GM10847 (cell line): ENCODE measurements around the gene MPIG6B.

Experiments used
- POLR2A ChIP-seq: IDR thresholded peaks from 2 replicates; pipeline ENCODE4 v1.6.1; 2011; ENCODE audit not compliant: insufficient read length; ENCODE audit errors: extremely low read depth

The MPIG6B gene, protein sequence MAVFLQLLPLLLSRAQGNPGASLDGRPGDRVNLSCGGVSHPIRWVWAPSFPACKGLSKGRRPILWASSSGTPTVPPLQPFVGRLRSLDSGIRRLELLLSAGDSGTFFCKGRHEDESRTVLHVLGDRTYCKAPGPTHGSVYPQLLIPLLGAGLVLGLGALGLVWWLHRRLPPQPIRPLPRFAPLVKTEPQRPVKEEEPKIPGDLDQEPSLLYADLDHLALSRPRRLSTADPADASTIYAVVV

DNA sequence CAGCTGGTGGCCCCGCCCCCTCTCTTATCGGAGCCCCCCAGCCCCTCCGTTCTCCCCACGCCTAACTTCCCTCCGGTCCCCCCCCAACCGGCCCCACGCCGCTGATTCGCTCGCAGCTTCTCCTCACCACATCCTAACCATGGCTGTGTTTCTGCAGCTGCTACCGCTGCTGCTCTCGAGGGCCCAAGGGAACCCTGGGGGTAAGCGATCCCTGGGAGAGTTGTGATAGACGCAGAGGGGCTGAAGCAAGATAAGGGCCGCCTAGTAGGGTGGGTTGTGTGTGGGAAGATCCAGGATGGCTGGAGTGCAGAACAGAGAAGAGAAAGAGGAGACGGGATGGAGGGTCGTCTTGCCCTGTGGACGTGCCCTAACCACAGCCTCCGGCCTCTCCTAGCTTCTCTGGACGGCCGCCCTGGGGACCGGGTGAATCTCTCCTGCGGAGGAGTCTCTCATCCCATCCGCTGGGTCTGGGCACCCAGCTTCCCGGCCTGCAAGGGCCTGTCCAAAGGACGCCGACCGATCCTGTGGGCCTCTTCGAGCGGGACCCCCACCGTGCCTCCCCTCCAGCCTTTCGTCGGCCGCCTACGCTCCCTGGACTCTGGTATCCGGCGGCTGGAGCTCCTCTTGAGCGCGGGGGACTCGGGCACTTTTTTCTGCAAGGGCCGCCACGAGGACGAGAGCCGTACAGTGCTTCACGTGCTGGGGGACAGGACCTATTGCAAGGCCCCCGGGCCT is at the start of gene MPIG6B:
Gene MPIG6B (plus strand): TSS at position 129 of the 735 bp plus-strand sequence. CDS start 11 bp downstream, at position 140.
- TF ChIP-seq POLR2A: no peak

DNA sequence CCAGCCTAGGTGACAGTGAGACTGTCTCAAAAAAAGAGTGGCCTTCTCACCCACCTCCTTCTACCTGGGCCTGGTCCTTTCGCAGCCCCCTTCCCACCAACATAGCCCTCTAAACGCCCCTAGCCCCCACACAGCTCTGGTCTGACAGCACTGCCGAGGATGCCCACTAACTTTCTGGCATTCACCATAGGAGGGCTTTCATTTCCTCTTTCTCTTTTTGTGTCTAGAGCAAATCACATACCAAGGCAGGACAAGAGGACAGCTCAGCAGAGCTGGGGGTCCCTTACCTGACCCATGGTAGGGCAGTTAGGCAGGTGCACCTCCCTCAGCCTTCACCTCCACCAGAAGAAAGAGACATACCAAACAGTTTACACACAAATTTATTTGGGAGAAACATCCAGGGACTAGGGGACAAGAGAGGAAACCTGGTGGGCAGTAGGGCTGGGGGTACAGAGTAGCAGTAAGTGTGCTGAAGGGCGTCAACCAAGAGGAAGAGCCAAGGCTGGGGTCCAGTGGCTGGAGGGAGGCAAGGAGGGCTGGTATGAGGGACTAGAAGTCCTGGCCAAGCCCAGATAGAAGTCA is 46.8 kb upstream of the MPIG6B start:
- TF ChIP-seq POLR2A: no peak

DNA sequence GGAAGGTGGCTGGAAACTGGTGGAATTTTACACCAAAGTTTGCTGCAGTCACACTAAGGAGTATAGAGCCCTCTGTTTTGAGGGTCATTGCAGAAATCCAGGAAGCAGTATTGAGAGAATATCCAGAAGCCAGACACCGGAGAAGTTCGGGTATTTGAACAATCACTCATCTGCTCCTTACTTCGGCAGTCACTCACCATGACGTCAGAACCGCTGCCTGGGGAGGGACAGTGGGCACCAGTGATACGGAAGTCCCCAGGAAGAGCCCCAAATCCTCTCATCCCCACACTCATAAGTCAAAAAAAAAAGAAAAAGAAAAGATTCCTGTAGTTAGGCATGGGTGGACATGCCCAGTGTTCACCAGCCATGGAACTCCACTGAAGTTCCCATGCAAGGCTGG is 46.3 kb upstream of the MPIG6B start:
- TF ChIP-seq POLR2A: no peak

DNA sequence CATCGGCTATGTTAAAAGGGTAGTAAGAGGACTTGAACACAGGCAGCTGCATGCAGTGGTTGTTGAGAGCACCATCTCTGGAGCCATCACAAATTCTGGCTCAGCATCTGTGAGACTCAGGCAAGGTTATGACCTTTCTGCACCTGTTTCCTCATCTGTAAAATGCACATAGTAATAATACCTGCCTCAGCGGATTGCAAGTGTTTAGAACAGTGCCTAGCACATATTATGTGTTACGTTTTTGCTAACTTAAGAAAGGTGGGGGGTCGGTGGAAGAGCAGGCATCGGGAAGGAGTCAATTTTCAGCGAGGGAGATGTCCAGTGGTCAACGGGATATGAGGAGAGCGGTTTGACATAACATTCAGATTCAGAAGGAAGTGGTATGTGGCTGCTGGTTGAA is 45.2 kb upstream of the MPIG6B start:
- no peak for TF ChIP-seq POLR2A

DNA sequence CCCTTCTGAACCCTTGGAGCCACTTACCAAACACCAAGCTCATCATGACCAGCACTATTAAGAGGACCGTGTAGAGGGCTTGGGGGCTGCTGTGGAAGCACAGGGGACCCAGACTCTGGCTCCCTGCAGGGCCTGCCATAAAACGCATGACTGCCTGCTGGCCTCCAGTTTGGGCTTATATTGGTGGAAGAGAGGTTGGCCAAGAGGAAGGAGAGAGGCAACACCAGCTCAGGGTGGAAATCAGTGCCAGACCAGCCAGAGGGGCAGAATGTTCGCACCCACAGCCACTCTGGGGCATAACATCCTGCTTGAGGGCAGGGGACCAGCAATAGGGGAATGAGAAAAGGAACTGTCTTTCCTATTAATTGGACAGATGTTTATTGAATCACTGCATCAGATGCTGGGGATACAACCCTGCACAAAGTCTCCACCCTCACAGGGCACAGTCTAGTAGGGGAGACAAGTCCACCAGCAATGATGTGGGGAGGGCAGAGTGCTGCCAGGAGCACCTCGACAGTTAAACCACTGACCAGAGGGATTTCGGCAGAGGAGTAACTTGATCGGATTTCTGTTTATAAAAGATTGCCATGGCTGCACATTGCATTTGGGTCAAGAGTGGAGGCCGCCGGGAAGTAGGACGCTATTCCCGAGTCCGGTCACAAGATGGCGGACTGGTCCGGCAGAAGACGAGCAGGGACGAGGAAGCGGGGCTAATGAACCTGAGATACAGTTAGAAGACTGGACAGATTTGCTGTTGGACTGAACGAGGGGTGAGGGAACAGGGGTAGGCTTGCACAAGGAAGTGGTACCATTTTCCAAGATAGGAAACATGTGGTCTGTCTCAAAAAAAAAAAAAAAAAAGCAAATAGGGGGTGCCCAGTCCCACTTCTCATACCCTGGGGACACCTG is 42.7 kb upstream of the MPIG6B start, which contains the start of gene LY6G5C:
Gene LY6G5C (minus strand): TSS at position 842 of the 909 bp plus-strand sequence. CDS start 694 bp downstream, at position 148.
- TF ChIP-seq POLR2A: no peak

DNA sequence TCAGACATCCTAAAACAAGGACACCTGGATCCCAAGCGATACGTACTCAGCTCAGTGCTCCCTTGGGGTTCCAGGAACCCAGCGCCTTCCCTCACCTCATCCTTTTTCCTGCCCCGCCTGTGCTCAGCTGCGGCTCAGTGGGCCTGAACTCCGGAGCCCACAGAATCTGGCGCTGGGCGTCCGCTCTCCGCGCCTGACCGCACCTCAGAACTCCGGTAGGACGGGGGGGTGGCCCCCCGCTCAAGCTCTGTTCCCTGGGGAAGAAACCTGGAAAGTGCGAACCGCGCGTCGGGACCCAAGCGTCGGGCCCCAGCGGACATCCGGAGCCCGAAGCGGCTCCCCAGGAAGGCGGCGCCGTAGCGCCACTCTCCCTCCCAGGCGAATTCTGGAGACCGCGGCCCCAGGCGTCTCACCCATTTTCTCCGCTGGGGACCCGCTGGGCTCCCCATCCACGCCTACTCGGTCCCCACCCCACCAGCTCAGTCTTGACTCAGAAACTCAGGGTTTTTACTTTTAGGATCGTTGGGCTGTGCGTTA is 42.0 kb upstream of the MPIG6B start:
- TF ChIP-seq POLR2A: no peak

DNA sequence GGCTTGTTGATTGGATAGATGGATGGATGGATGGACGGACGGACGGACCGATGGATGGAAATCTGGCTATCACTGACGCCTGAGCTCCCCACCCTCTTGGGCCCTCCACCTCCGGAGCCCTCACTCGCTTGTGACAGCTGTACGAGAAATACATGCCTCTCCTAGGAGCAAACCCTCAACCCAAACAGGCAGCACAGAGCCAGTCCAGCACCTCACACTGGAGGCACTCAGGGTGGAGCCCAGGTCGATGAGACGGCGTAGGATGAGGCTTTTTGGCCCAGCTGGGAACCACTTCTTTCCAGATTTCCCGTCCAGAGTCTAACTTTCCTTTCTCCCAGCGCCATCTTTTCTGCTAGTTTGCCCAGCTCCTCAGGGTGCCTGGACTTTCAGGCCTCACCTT is 39.6 kb upstream of the MPIG6B start:
- TF ChIP-seq POLR2A: no peak

DNA sequence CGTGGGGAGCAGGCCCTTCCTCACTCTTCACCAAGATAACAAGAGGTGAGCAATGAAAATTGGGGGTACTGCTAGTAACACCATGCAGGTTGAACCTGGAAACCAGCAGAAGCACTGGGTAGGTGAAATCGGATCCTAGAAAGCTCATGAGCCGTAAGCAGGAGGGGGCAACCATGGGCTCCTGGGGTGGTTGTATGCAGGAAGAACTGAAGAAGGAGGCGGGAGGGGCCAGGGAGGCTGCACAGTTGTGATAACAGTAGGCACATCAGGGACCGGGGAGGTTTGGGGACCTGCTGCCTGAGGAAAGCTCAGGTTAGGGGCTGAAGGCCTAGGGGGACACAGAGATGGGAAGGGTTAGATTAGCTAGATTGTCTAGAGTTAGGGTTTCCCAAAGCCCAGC is 36.7 kb upstream of the MPIG6B start:
- TF ChIP-seq POLR2A: no peak

DNA sequence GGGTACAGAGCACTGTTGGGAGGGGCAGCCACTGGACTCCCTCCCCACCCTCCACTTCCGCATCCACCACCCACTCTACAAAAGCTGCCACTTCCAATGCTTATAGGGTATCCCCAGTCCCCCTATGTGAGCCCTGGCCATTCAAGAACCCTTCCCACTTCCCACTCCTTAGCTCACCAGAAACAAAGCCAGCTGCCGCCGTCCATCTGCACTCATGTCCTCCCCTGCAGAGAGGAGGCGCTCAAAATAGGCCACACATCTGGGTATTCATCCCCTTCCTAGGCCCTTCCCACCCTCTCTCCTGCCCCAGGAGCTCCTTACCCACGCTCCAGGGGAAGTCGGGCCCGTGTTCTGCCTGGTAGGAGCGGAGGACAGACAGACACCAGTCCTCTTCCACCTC is 35.9 kb upstream of the MPIG6B start:
- no peak for TF ChIP-seq POLR2A

DNA sequence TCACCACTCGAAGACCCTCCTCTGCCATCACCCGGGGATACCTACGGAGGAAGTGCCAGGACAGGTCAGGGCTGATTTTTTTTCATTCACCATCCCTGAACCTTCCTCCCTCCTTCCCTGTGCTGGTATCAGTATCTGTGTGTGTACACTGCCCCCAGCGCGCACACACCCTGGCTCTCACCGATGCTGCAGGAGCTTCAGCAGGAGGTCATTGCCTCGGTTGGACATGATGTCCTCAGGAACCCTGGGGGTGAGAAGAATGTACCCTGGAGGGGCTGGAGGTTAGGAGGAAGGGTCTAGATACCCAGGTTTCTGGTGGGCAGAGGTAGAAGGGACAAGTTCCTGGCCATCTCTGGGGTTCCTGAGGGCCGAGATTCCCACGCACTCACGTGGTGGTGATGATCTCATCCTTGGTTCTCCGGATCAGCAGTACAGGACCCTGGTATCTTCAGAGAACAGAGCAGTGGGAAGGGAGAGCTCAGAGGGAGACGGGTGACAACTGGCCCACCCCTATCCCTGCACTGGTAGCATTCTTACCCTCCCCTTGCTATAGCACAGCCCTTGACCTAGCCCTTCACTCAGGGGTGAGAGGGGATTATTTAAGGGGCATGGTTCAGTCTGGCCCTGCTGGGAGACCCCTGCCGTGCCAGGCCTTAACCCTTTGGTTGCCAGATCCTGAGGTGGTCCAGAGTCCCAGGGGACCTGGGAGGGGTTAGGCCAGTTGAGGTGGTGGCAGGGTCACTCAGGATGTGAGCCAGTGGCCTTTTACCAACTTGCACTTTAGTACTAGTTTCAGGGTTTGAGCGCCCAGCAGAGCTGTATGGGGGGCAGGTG is 35.1 kb upstream of the MPIG6B start:
- TF ChIP-seq POLR2A: no peak

DNA sequence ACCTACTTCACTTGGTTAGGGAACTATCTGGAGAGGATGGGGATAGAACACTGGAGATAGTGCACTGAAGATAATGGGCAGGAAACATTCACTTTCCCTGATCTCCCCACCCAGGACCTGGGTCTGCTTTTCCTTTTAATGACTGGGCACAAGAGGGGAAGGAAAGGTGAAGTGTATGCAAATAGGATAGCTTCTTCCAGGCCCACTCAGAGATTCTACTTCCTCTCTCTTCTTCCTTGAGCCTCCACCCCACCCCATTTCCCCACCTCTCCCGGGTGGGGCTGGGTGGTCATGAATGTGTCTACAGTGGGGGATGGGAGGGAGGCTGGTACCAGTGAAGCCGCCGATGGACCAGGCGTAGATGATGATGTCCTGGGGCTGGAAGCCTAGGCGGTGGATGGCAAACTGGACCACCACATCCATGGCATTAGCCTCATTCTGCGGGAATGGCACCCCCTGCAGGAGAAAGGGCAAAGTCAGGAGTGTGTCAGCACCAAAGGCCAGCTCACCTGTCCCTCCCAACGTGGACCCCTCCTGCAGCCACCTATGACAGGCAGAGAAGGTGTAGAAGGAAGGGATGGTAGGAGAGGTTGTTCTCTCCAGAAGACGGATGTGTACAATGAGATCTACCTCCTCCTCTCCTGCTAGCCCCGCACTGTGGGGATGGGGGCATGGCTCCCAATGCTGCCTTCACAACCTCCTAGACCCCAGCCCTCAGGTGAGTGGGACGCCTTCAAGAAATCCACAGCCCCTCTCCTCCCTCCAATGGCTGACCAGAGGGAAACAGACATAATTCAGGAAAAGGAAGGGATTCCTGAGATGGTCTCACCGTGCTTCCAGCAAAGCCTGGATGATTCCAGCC is 33.7 kb upstream of the MPIG6B start:
- no peak for TF ChIP-seq POLR2A

DNA sequence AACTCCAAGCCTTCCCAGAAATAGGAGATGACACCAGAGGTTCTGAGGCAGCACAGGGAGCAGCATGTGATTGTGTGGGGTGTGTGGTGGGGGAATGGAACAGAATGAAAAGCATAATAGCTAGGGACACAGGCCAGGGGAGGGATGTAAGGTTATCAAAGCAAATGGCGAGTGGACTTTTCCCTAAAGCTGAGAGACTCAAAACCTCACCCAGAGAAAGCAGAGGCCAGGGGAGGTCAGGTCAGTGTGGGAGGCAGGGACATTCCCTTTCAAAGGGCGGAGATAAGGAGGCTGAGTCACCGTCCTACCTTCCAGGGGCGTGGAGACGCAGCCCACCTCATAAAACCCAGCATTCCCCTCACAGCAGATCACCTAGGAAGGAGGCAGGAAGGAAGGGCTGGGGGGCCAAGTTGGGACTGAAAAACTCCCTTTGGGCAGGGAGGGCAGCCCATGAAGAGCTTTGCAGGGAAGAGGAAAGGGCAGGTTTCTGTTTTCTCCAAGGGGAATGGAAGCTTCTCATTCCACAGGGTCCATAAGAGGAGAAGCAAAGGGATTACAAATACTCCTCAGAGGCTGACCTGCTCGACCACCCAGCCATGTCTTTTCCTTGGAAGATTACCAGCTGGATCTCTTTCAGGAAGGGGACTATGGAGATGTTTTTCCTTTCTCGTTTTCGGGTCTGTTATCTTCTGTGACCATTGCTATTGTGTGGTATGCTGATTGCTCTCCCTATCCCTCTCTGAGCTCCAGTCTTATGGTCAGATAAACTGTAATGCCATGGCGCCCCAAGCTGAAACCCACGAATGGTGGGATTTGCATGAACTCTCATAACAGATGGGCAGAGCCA is 32.7 kb upstream of the MPIG6B start:
- no peak for TF ChIP-seq POLR2A
